ENCODE data around the gene KLHL22. TPM values are rescaled to one million over a fixed set of nuclear protein-coding genes. Genes with fewer than 3 reads are reported as not detected.
"Not testable (repeated sequence)": the region's sequence is repeated elsewhere in the genome, so short reads cannot be mapped to it uniquely, and the experiment has no call there.

The KLHL22 gene
- total and polyA plus RNA-seq, 2 experiments from 2014 or later: 23.6 to 38.0 TPM

DNA sequence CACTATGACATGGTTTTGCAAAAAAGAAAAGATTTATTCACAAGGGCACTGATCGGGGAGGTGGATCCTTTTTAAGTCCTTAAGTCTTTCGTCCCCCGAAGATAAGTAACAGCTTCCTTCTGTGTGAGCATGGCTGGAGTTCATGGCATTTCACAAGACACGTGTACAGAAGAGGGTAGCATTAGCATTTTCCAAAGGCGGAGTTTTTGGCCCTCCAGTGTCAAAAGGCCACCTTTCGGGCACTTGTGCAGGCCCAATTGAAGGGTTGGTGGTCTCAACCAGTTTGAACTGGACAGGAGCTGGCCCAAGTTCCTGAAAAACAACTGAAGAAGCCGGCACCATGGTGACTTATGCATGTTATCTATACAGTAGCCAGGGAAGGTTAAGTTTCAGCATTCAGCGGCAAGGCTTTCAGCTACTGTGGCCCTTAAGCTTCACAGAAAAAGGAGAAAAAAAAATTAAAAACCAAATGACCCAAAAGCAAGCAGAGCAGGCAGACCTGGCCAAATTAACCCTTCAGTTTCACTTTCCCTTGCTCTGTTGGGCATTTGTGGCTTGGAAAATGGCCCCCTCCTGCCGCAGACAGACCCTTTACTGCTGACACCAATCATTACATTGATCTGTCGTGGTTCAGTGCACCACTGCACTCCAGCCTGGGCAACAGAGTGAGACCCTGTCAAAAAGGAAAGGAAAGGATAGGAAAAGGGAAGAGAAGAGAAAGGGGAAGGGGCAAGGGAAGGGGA, 83.0 kb downstream of the KLHL22 start:
- Histone ChIP-seq H3K79me2 (no peaks in the 10 kb centered on the region), H3K27ac (no peak overlapping the region), H3K4me3 (no peak overlapping the region), H2AFZ (no peak overlapping the region), H3K36me3 (replicated peaks; ENCODE audit: insufficient read depth, low read depth) (no peaks in the 10 kb centered on the region), H3K4me1 (ENCODE audit: insufficient read depth) (no peaks in the 10 kb centered on the region), H4K20me1 (ENCODE audit: insufficient read depth, poor library complexity, severe bottlenecking) (no peaks in the 10 kb centered on the region), H3K27me3 (no peaks in the 10 kb centered on the region), H3K4me2 (no peak overlapping the region), H3K9me3 (ENCODE audit: low read depth) (no peaks in the 10 kb centered on the region), H3K9me2 (replicated peaks; ENCODE audit: insufficient read depth) (no peaks in the 10 kb centered on the region)
- WGBS (ENCODE audit: low lambda C conversion rate, missing lambda C conversion rate): 76% methylated on average over 10 of the region's 10 CpGs
- no peak for DNase-seq (ENCODE audit: low spot score)
- TF ChIP-seq, protein P1, sequence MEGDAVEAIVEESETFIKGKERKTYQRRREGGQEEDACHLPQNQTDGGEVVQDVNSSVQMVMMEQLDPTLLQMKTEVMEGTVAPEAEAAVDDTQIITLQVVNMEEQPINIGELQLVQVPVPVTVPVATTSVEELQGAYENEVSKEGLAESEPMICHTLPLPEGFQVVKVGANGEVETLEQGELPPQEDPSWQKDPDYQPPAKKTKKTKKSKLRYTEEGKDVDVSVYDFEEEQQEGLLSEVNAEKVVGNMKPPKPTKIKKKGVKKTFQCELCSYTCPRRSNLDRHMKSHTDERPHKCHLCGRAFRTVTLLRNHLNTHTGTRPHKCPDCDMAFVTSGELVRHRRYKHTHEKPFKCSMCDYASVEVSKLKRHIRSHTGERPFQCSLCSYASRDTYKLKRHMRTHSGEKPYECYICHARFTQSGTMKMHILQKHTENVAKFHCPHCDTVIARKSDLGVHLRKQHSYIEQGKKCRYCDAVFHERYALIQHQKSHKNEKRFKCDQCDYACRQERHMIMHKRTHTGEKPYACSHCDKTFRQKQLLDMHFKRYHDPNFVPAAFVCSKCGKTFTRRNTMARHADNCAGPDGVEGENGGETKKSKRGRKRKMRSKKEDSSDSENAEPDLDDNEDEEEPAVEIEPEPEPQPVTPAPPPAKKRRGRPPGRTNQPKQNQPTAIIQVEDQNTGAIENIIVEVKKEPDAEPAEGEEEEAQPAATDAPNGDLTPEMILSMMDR (IDR thresholded peaks at IDR 0.05; ENCODE audit: poor library complexity): no peak

DNA sequence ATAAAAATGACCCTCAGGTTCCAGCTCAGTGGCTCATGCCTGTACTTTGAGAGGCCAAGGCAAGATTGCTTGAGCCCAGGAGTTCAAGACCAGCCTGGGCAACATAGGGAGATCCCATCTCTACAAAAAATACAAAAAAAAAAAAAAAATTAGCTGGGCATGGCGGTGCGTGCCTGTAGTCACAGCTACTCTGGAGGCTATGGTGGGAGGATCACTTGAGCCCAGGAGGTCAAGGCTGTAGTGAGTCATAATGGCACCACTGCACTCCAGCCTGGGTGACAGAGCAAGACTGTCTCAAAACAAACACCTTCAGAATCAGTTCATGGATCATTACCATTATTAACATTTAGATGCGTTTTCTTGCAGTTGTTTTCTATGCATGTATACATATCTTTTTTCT, 86.2 kb downstream of the KLHL22 start:
- not testable (repeated sequence) for H3K9me2 ChIP-seq (replicated peaks; ENCODE audit: insufficient read depth)
- 96% methylated on average over 3 of the region's 3 CpGs for WGBS (ENCODE audit: low lambda C conversion rate, missing lambda C conversion rate)

DNA sequence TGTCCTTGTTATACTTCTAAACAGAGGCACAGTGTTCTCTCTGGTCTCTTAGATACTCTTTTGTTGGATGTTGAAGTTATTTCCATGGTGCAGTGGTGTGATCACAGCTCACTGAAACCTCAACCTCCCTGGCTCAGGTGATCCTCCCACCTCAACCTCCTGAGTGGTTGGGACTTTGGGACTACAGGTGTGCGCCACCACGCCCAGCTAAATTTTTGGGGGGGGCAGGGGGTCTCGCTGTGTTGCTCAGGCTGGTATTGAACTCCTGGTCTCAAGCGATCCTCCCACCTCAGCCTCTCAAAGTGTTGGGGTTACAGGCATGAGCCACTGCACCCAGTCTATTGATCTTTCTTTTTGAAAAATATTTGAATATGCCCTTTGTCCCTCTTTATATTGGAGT, 86.7 kb downstream of the KLHL22 start:
- no peak overlapping the region for H3K27ac ChIP-seq
- H3K4me2 ChIP-seq: no peak overlapping the region
- no peak for DNase-seq (ENCODE audit: low spot score)
- no peaks in the 10 kb centered on the region for H4K20me1 ChIP-seq (ENCODE audit: insufficient read depth, poor library complexity, severe bottlenecking)
- H3K9me2 ChIP-seq (replicated peaks; ENCODE audit: insufficient read depth): no peaks in the 10 kb centered on the region
- H3K79me2 ChIP-seq: no peaks in the 10 kb centered on the region
- H3K4me1 ChIP-seq (ENCODE audit: insufficient read depth): no peaks in the 10 kb centered on the region
- no peaks in the 10 kb centered on the region for H3K27me3 ChIP-seq
- no peak overlapping the region for H3K4me3 ChIP-seq
- H3K9me3 ChIP-seq (ENCODE audit: low read depth): no peaks in the 10 kb centered on the region
- no peaks in the 10 kb centered on the region for H3K36me3 ChIP-seq (replicated peaks; ENCODE audit: insufficient read depth, low read depth)
- no peak overlapping the region for H2AFZ ChIP-seq
- TF ChIP-seq, protein P1 (IDR thresholded peaks at IDR 0.05; ENCODE audit: poor library complexity): no peak
- TF ChIP-seq EZH2phosphoT487 (IDR thresholded peaks at IDR 0.05; ENCODE audit: low read depth, severe bottlenecking, unreplicated experiment): no peak
- TF ChIP-seq EZH2 (IDR thresholded peaks at IDR 0.05; ENCODE audit: borderline replicate concordance): no peak
- WGBS (ENCODE audit: low lambda C conversion rate, missing lambda C conversion rate): 98% methylated on average over 4 of the region's 4 CpGs

More for the DNA sequence above, 86.2 kb downstream of the KLHL22 start:
- H2AFZ ChIP-seq; H3K4me3 ChIP-seq; DNase-seq (ENCODE audit: low spot score); H3K27ac ChIP-seq; H3K9me3 ChIP-seq (ENCODE audit: low read depth); H3K4me2 ChIP-seq; H4K20me1 ChIP-seq (ENCODE audit: insufficient read depth, poor library complexity, severe bottlenecking); H3K79me2 ChIP-seq; H3K36me3 ChIP-seq (replicated peaks; ENCODE audit: insufficient read depth, low read depth); H3K4me1 ChIP-seq (ENCODE audit: insufficient read depth); H3K27me3 ChIP-seq: not testable (repeated sequence)

DNA sequence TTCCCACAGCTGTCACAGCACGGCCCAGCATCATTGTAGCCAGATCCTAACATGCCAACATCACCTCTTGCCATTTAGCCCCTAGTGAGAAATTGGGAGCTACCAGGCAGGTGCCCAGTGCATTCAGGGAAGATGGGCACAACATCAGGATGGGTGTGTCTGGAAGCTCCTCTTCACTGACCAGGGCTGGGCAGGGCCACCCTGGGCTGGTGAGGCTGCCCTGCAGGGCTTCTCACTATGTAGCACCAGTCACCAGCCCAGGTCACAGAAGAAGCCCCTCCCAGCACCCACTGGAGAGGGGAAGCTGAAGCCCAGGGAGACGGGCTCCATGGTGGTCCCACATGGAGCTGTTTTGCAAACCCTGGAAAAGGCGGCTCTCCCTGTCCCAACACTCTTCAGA, 87.8 kb downstream of the KLHL22 start:
- Histone ChIP-seq H3K4me1 (ENCODE audit: insufficient read depth) (no peaks in the 10 kb centered on the region), H3K79me2 (no peaks in the 10 kb centered on the region), H3K4me3 (no peak overlapping the region), H3K4me2 (no peak overlapping the region), H3K9me2 (replicated peaks; ENCODE audit: insufficient read depth) (no peaks in the 10 kb centered on the region), H3K27me3 (no peaks in the 10 kb centered on the region), H3K36me3 (replicated peaks; ENCODE audit: insufficient read depth, low read depth) (no peaks in the 10 kb centered on the region), H3K27ac (no peak overlapping the region), H4K20me1 (ENCODE audit: insufficient read depth, poor library complexity, severe bottlenecking) (no peaks in the 10 kb centered on the region), H3K9me3 (ENCODE audit: low read depth) (no peaks in the 10 kb centered on the region), H2AFZ (no peak overlapping the region)
- DNase-seq (ENCODE audit: low spot score): no peak
- WGBS (ENCODE audit: low lambda C conversion rate, missing lambda C conversion rate): 92% methylated on average over 3 of the region's 3 CpGs
- TF ChIP-seq, protein P1 (IDR thresholded peaks at IDR 0.05; ENCODE audit: poor library complexity): no peak
- TF ChIP-seq EZH2 (IDR thresholded peaks at IDR 0.05; ENCODE audit: borderline replicate concordance): no peak
- TF ChIP-seq EZH2phosphoT487 (IDR thresholded peaks at IDR 0.05; ENCODE audit: low read depth, severe bottlenecking, unreplicated experiment): no peak

Data from hepatocyte (in vitro differentiated cells).